Measurements from ENCODE around the gene LYRM9.

LYRM9 gene

DNA sequence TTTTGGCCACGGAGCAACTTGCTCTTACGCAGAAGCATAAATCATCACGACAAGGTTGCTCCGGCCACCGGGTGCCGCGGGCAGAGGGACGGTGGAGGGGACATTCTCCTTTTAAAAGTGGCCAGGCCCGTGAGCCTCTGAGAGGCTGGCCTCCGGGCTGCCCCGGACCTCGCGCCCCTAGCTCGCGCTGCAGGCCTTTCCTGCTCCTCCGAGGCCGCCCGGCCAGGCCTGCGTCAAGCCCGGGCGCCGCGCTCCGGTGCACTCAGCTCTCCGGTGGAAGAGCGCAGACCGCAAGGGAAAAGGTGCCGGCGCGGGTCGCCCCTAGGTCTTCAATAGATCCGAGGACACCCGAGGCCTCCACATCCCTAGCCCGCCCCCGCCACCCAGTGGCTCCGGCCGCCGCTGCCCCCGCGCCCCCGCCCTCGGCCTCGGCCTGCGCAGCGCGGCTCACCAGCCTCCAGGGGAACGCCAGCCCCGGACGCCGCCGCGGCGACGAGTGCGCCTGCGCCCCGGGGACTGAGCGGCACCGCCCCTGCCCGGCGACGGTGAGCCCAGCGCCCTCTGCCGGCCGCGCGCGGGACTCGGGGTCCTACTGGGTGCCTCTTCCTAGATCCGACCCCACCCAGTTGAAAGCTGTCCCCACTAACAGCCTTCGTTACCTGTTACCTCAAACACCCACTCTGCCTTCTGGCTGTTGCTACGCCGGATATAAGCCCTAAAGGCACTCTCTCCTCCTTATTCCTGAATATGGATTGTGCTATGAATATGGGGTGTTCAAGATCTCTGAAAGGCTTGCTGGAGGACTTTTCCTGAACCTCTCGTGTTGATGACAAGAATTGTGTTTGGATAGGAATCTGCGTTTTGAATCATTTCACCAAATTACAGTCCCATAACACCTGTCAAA, at the start of gene LYRM9:
TSS of gene LYRM9 (minus strand) at position 500 of the 904 bp plus-strand sequence. CDS start 10,671 bp downstream, outside the sequence.
- H3K9ac ChIP-seq (ENCODE audit: insufficient read length, low read depth) = peak within 1 kb of the TSS; percentile 69
- H3K36me3 ChIP-seq (ENCODE audit: insufficient read depth, insufficient read length, low read length) = no peaks in the 10 kb centered on the region
- H3K4me3 ChIP-seq (ENCODE audit: insufficient read length, low read depth) = peak within 1 kb of the TSS; percentile 45
- peaks cover 1% of the 10 kb centered on the region for H3K4me1 ChIP-seq (ENCODE audit: insufficient read depth, insufficient read length)
- DNase-seq (ENCODE audit: low read depth, low spot score) = peak; percentile 71
- no peaks in the 10 kb centered on the region for H3K9me3 ChIP-seq (ENCODE audit: insufficient read depth, low read length)
- peaks cover 58% of the 10 kb centered on the region for H3K27me3 ChIP-seq (ENCODE audit: insufficient read depth, insufficient read length)
- TF ChIP-seq SUZ12 (IDR thresholded peaks at IDR 0.05; ENCODE audit: extremely low read depth, insufficient read depth, insufficient read length) = no peak
- TF ChIP-seq ZNF274 (IDR thresholded peaks at IDR 0.05; ENCODE audit: low read depth, low read length) = no peak
- no peak for TF ChIP-seq YY1 (IDR thresholded peaks at IDR 0.05; ENCODE audit: insufficient read depth, insufficient read length)

DNA sequence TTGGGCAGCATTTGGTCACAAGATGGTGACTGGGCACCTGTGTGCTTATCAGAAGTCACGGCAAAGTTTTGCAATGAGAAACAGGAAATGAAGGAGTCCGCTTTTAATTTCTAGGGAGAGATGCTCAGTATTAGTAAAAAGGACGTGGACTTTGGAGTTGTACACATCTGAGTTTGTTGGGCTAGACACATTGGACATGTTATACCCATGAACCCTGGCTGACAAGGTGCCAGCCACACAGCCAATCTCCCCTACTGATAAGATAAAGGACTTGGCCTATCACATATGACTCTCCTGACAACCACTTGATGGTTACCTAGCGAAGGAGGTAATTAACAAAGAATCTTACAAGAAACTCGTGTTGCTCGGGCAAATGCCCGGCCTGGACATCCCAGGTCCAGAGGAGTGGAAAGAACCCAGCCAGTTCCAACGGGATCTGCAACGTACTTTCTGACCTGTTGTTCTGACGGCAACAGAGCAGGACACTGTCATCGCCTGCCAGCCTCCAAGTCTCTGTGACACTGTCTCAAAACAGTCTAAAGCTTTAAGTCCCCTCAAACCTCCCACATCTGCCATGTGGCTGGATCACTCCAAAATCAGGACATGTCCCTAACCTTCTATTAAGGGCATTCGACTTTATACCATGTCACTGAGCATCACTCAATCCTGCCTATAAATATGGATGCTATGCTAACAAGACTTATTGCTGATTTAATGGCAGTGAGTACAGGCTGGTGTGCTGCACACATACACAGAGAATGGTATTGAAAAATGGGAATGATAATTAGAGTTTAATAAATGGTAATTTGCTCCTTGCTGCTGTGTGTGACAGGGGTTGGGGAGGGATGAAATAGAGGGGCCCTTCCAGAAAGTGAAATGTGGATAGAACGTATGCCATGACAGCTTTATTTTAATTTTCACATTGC, 47.6 kb upstream of the LYRM9 start:
- peaks cover 22% of the 10 kb centered on the region for H3K27me3 ChIP-seq (ENCODE audit: insufficient read depth, insufficient read length)
- no peak overlapping the region for H3K4me3 ChIP-seq (ENCODE audit: insufficient read length, low read depth)
- TF ChIP-seq SUZ12 (IDR thresholded peaks at IDR 0.05; ENCODE audit: extremely low read depth, insufficient read depth, insufficient read length) (no peak), ZNF274 (IDR thresholded peaks at IDR 0.05; ENCODE audit: low read depth, low read length) (no peak), YY1 (IDR thresholded peaks at IDR 0.05; ENCODE audit: insufficient read depth, insufficient read length) (no peak)
- H3K36me3 ChIP-seq (ENCODE audit: insufficient read depth, insufficient read length, low read length) = no peaks in the 10 kb centered on the region
- no peaks in the 10 kb centered on the region for H3K4me1 ChIP-seq (ENCODE audit: insufficient read depth, insufficient read length)
- no peak overlapping the region for H3K9ac ChIP-seq (ENCODE audit: insufficient read length, low read depth)
- H3K9me3 ChIP-seq (ENCODE audit: insufficient read depth, low read length) = no peaks in the 10 kb centered on the region
- DNase-seq (ENCODE audit: low read depth, low spot score) = no peak

DNA sequence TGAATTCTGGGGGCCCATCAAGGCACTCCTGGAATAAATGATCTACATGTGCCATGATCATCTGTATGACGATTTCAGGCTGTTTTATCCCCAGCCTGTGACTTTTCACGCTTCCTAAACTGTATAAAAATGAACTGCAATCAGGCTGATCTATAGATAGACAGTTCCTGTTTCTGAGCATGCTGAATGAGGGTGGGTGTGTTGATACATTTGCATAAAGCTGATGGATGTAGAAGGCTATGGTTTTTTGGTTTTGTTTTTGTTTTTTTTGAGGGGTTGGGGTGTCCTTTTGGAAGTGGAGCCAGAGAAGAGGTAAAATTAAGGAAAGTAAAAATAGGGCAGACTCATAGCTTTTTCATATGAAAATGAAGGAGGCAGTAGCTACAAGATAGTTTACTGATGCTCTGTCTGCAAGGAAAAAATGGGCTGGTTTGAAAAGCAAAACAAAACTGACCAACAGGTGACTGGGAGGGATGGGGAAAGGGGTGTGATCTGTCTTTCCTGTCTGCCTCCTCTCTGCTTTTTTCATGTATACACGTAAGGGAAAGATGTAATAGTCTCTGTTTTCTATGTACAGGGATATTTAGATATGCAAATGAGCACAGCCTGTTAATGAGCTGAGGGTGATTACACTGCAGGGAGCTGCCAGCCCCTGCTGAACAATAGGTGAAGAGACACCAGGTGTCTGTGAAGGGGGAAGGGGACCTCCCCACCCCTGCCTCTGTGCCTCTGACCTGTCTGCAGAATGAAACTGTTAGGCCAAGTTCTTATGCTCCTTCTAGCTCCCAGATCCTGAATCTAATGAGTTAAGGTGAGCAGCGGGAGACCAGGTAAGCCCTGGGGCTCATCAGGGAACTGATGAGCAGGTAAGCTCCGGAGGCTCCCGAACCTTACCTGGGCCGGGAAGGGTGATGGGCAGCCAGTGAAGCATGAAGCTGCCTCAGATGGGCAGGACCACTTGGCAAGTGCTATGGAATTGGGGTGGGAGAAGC, 46.6 kb upstream of the LYRM9 start:
- H3K36me3 ChIP-seq (ENCODE audit: insufficient read depth, insufficient read length, low read length) = no peaks in the 10 kb centered on the region
- H3K9me3 ChIP-seq (ENCODE audit: insufficient read depth, low read length) = no peaks in the 10 kb centered on the region
- H3K4me1 ChIP-seq (ENCODE audit: insufficient read depth, insufficient read length) = no peaks in the 10 kb centered on the region
- no peak overlapping the region for H3K9ac ChIP-seq (ENCODE audit: insufficient read length, low read depth)
- TF ChIP-seq ZNF274 (IDR thresholded peaks at IDR 0.05; ENCODE audit: low read depth, low read length) (no peak), YY1 (IDR thresholded peaks at IDR 0.05; ENCODE audit: insufficient read depth, insufficient read length) (no peak)
- H3K4me3 ChIP-seq (ENCODE audit: insufficient read length, low read depth) = no peak overlapping the region
- H3K27me3 ChIP-seq (ENCODE audit: insufficient read depth, insufficient read length) = peaks cover 32% of the 10 kb centered on the region
- no peak for DNase-seq (ENCODE audit: low read depth, low spot score)

DNA sequence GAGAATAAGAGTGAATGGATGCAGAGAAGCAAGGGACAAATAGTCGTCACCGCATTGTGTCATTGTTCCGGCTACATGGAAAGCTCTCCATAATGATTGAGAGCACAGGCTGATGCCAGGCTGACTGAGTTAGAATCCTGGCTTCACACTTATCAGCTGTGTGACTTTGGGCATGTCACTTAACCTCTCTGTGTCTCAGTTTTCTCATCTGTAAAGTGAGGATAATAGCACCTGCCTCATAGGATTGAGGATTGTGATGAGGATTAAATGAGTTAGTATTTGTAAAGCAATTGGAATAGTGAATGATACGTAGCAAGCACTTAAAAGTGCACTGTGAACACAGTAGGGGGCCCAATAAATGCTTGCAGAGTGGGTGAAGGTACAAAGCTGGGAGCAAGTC, 45.7 kb upstream of the LYRM9 start:
- no peaks in the 10 kb centered on the region for H3K4me1 ChIP-seq (ENCODE audit: insufficient read depth, insufficient read length)
- TF ChIP-seq ZNF274 (IDR thresholded peaks at IDR 0.05; ENCODE audit: low read depth, low read length) (no peak), YY1 (IDR thresholded peaks at IDR 0.05; ENCODE audit: insufficient read depth, insufficient read length) (no peak), SUZ12 (IDR thresholded peaks at IDR 0.05; ENCODE audit: extremely low read depth, insufficient read depth, insufficient read length) (no peak)
- no peak overlapping the region for H3K9ac ChIP-seq (ENCODE audit: insufficient read length, low read depth)

DNA sequence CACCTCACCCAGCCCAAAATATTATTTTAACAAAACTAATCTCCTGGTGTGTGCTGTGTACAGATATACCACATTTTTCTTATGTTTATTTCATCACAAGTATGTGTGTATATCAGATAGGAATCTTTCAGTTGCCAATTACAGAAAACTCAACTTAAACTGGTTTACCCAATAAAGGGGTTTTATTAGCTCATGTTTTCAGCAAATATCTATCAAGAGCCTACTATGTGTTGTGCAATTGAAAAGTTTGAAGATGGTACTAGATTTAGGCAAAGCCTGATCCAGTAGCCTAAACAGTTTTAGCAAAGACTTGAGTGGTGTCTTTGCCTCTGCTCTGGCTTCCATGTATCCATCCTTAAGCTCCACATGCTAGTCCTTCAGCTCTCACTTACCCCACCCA, 45.1 kb upstream of the LYRM9 start:
- Histone ChIP-seq H3K9ac (ENCODE audit: insufficient read length, low read depth) (no peak overlapping the region), H3K4me1 (ENCODE audit: insufficient read depth, insufficient read length) (no peaks in the 10 kb centered on the region), H3K4me3 (ENCODE audit: insufficient read length, low read depth) (no peak overlapping the region), H3K9me3 (ENCODE audit: insufficient read depth, low read length) (no peaks in the 10 kb centered on the region), H3K27me3 (ENCODE audit: insufficient read depth, insufficient read length) (peaks cover 43% of the 10 kb centered on the region), H3K36me3 (ENCODE audit: insufficient read depth, insufficient read length, low read length) (no peaks in the 10 kb centered on the region)
- DNase-seq (ENCODE audit: low read depth, low spot score) = no peak
- no peak for TF ChIP-seq SUZ12 (IDR thresholded peaks at IDR 0.05; ENCODE audit: extremely low read depth, insufficient read depth, insufficient read length)

More for the DNA sequence above, 45.7 kb upstream of the LYRM9 start:
- Histone ChIP-seq H3K36me3 (ENCODE audit: insufficient read depth, insufficient read length, low read length) (no peaks in the 10 kb centered on the region), H3K9me3 (ENCODE audit: insufficient read depth, low read length) (no peaks in the 10 kb centered on the region), H3K27me3 (ENCODE audit: insufficient read depth, insufficient read length) (peaks cover 37% of the 10 kb centered on the region), H3K4me3 (ENCODE audit: insufficient read length, low read depth) (no peak overlapping the region)
- DNase-seq (ENCODE audit: low read depth, low spot score) = no peak

DNA sequence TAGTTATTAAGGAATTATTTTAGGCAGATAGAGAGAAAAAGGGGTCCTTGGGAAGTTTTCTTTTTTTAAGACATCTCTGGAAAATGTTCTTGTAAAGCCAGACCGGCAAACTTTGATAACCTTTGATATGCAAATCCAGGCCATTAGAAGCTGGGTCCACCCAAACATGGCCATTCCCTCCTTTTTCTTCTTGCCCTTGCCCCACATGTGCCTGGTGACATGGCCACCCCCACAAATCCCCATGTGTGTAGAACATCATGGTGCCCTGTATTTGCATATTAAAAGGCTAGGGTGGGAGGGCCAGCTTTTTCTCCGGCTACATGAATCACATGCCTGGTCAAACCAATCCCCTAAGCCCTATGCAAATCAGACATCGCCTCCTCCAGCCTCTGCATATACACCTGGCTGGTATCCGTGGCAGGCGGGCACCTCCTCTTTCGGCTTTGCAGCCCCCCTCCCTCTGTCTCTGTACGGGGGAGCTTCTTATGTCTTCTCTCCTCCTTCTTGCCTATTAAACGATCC, 43.9 kb upstream of the LYRM9 start:
- H3K27me3 ChIP-seq (ENCODE audit: insufficient read depth, insufficient read length) = peaks cover 50% of the 10 kb centered on the region
- DNase-seq (ENCODE audit: low read depth, low spot score) = no peak
- no peaks in the 10 kb centered on the region for H3K9me3 ChIP-seq (ENCODE audit: insufficient read depth, low read length)
- H3K4me1 ChIP-seq (ENCODE audit: insufficient read depth, insufficient read length) = no peaks in the 10 kb centered on the region
- no peak overlapping the region for H3K9ac ChIP-seq (ENCODE audit: insufficient read length, low read depth)
- H3K36me3 ChIP-seq (ENCODE audit: insufficient read depth, insufficient read length, low read length) = no peaks in the 10 kb centered on the region
- H3K4me3 ChIP-seq (ENCODE audit: insufficient read length, low read depth) = no peak overlapping the region
- TF ChIP-seq SUZ12 (IDR thresholded peaks at IDR 0.05; ENCODE audit: extremely low read depth, insufficient read depth, insufficient read length) = no peak
- no peak for TF ChIP-seq ZNF274 (IDR thresholded peaks at IDR 0.05; ENCODE audit: low read depth, low read length)
- TF ChIP-seq YY1 (IDR thresholded peaks at IDR 0.05; ENCODE audit: insufficient read depth, insufficient read length) = no peak
